GM12872 (cell line): ENCODE measurements around the gene GPX7.

ENCODE experiments used
- CTCF ChIP-seq: IDR thresholded peaks from 3 replicates; pipeline ENCODE4 v1.5.1; 2011; ENCODE audit warnings: low read depth, mild to moderate bottlenecking, low read length, moderate library complexity; ENCODE audit not compliant: insufficient read depth

The GPX7 gene

GRCh38 chr1:52600533-52601179 is 1.5 kb upstream of the GPX7 start:
- TF ChIP-seq CTCF = no peak

- TF ChIP-seq CTCF = no peak
These were observed 652 bp upstream of the GPX7 start for GRCh38 chr1:52601519-52601918.

GRCh38 chr1:52602856-52603600 is 857 bp downstream of the GPX7 start:
- TF ChIP-seq CTCF = no peak

- no peak for TF ChIP-seq CTCF
These were observed 1.5 kb downstream of the GPX7 start for GRCh38 chr1:52603630-52604029.

GRCh38 chr1:52604063-52604770 is 2.0 kb downstream of the GPX7 start:
- no peak for TF ChIP-seq CTCF

- no peak for TF ChIP-seq CTCF
These were observed 11.6 kb downstream of the GPX7 start for GRCh38 chr1:52613636-52614373.

- no peak for TF ChIP-seq CTCF
These were observed 12.5 kb downstream of the GPX7 start for GRCh38 chr1:52614671-52615070.
